HCT116 (cell line): Measurements from ENCODE around the gene MAPKAP1. TPM values are rescaled to one million over a fixed set of nuclear protein-coding genes. Genes with fewer than 3 reads are reported as not detected.

Experiments
- ATAC-seq: fragments of 200-7000 bp; cut with Tn5 transposase; 2 replicates; pipeline ENCODE4 v1.9.1; 2020; ENCODE audit warnings: mild to moderate bottlenecking, moderate library complexity
- BruUV-seq: library from RNA; stranded (reverse); fragments of 400-500 nt; replicated peaks from 2 replicates; lab custom pipeline; 2021; lab: Mats Ljungman, UMichigan
- CTCF ChIA-PET: fragments of 300-600 bp; sonication (Branson Sonifier 250); formaldehyde crosslinking; loops from one replicate; lab custom pipeline; 2021; ENCODE audit warnings: antibody characterized with exemption; lab: Charles Lee
- POLR2A ChIA-PET: fragments of 300-600, 350-600 bp; sonication (Branson Sonifier 250); formaldehyde crosslinking; loops from one replicate; lab custom pipeline; 2021; ENCODE audit warnings: antibody characterized with exemption; lab: Charles Lee
- RAD21 ChIA-PET, 2 experiments: fragments of 300-600 bp; sonication (Branson Sonifier 250); formaldehyde crosslinking; loops; one replicate each; lab custom pipeline; 2023; ENCODE audit warnings: low total read pairs in 2 of 2; ENCODE audit not compliant: uncharacterized antibody in 2 of 2, unreplicated experiment in 2 of 2, low non-redundant PET in 1 of 2; lab: Charles Lee
- DNase-seq: peaks from one replicate; pipeline ENCODE4 v3.0.0-alpha.2; 2010; ENCODE audit warnings: low read depth, low spot score
- H2AFZ ChIP-seq: fragments of 200-600 bp; shearing (Covaris generic), sonication (generic); 2 replicates; pipeline ENCODE4 v1.6.1; 2017; ENCODE audit warnings: low read depth, mixed run types, mixed read lengths, antibody characterized with exemption, low read length; ENCODE audit not compliant: poor library complexity, severe bottlenecking
- H3K27ac ChIP-seq: 2 replicates; pipeline ENCODE4 v1.5.1; 2012; ENCODE audit warnings: low read depth, low read length
- H3K27me3 ChIP-seq: fragments of 200-600 bp; sonication (generic); 2 replicates; pipeline ENCODE4 v1.6.1; 2016; ENCODE audit warnings: mixed run types, low read length, mixed read lengths; ENCODE audit not compliant: insufficient read depth
- H3K36me3 ChIP-seq, 2 experiments: fragments of 200-500 bp in 1 of 2; fragments of 200-600 bp in 1 of 2; sonication (Bioruptor generic) in 1 of 2; sonication (generic) in 1 of 2; 2 replicates each; pipeline versions ENCODE4 v1.5.1 to v1.6.1; 2014 to 2016; ENCODE audit warnings: low read length in 2 of 2, inconsistent platforms in 1 of 2, mixed read lengths in 1 of 2, mixed run types in 1 of 2; ENCODE audit not compliant: insufficient read depth in 2 of 2, control insufficient read depth in 1 of 2
- H3K4me1 ChIP-seq, 2 experiments: fragments of 200-600 bp in 1 of 2; sonication (generic) in 1 of 2; 2 replicates each; pipeline versions ENCODE4 v1.5.1 to v1.6.1; 2012 to 2017; ENCODE audit warnings: low read length in 2 of 2, inconsistent platforms in 1 of 2, mild to moderate bottlenecking in 1 of 2, mixed read lengths in 1 of 2, mixed run types in 1 of 2, moderate library complexity in 1 of 2; ENCODE audit not compliant: insufficient read depth in 2 of 2, control insufficient read depth in 1 of 2
- H3K4me2 ChIP-seq: fragments of 200-600 bp; sonication (generic); 2 replicates; pipeline ENCODE4 v1.6.1; 2017; ENCODE audit warnings: mixed run types, low read length, mixed read lengths
- H3K4me3 ChIP-seq, 2 experiments: fragments of 200-600 bp in 1 of 2; sonication (generic) in 1 of 2; replicated peaks in 1 of 2; 2 replicates each; pipeline ENCODE4 v1.5.1; 2011 to 2016; ENCODE audit warnings: low read length in 2 of 2, control low read depth in 1 of 2, low read depth in 1 of 2, mild to moderate bottlenecking in 1 of 2, mixed read lengths in 1 of 2, mixed run types in 1 of 2
- H3K79me2 ChIP-seq: fragments of 200-600 bp; sonication (generic); 2 replicates; pipeline ENCODE4 v1.6.1; 2017; ENCODE audit warnings: mild to moderate bottlenecking, mixed run types, low read length, moderate library complexity, mixed read lengths; ENCODE audit not compliant: insufficient read depth
- H3K9ac ChIP-seq: fragments of 200-600 bp; sonication (generic); 2 replicates; pipeline ENCODE4 v1.6.1; 2016; ENCODE audit warnings: low read length, mixed read lengths
- H3K9me2 ChIP-seq: fragments of 200-600 bp; sonication (generic), shearing (Covaris generic); 2 replicates; pipeline ENCODE4 v1.6.1; 2017; ENCODE audit warnings: mixed run types, mild to moderate bottlenecking, moderate library complexity; ENCODE audit not compliant: insufficient read depth
- H3K9me3 ChIP-seq, 2 experiments: fragments of 200-500 bp in 1 of 2; fragments of 200-600 bp in 1 of 2; sonication (Bioruptor generic) in 1 of 2; sonication (generic) in 1 of 2; 2 replicates each; pipeline ENCODE4 v1.6.1; 2014 to 2017; ENCODE audit warnings: low read length in 2 of 2, mixed read lengths in 2 of 2, inconsistent platforms in 1 of 2, low read depth in 1 of 2, mild to moderate bottlenecking in 1 of 2, mixed run types in 1 of 2, moderate library complexity in 1 of 2; ENCODE audit not compliant: control insufficient read depth in 1 of 2, insufficient read depth in 1 of 2
- H4K20me1 ChIP-seq: fragments of 200-600 bp; sonication (generic), shearing (Covaris generic); 2 replicates; pipeline ENCODE4 v1.6.1; 2017; ENCODE audit warnings: mixed run types, mild to moderate bottlenecking, moderate library complexity; ENCODE audit not compliant: insufficient read depth
- CBX3 ChIP-seq: IDR thresholded peaks from 2 replicates; pipeline ENCODE4 v1.6.1; 2012; ENCODE audit warnings: low read depth
- CEBPB ChIP-seq: IDR thresholded peaks from 2 replicates; pipeline ENCODE4 v1.6.1; 2012; ENCODE audit warnings: low read depth
- EGR1 ChIP-seq: IDR thresholded peaks from 2 replicates; pipeline ENCODE4 v1.6.1; 2012; ENCODE audit warnings: low read depth
- ELF1 ChIP-seq: IDR thresholded peaks from 2 replicates; pipeline ENCODE4 v1.6.1; 2012; ENCODE audit warnings: low read depth, borderline replicate concordance
- EZH2 ChIP-seq: fragments of 200-600 bp; sonication (generic); IDR thresholded peaks from 2 replicates; pipeline ENCODE4 v1.6.1; 2017; ENCODE audit warnings: antibody characterized with exemption, mixed run types
- EZH2phosphoT487 ChIP-seq: fragments of 200-600 bp; IDR thresholded peaks from 2 replicates; pipeline ENCODE4 v1.6.1; 2018; ENCODE audit warnings: antibody characterized with exemption, borderline replicate concordance
- FOSL1 ChIP-seq: IDR thresholded peaks from 2 replicates; pipeline ENCODE4 v1.6.1; 2012; ENCODE audit warnings: low read depth
- JUND ChIP-seq: IDR thresholded peaks from 2 replicates; pipeline ENCODE4 v1.6.1; 2012
- POLR2A ChIP-seq: IDR thresholded peaks from 2 replicates; pipeline ENCODE4 v1.7.0; 2011; ENCODE audit warnings: borderline replicate concordance; ENCODE audit not compliant: insufficient read depth, insufficient read length; ENCODE audit errors: extremely low read depth
- POLR2AphosphoS5 ChIP-seq: IDR thresholded peaks from 2 replicates; pipeline ENCODE4 v1.6.1; 2011; ENCODE audit warnings: mild to moderate bottlenecking, low read depth, low read length, moderate library complexity
- REST ChIP-seq: IDR thresholded peaks from 2 replicates; pipeline ENCODE4 v1.6.1; 2012; ENCODE audit warnings: low read depth
- SIN3A ChIP-seq: IDR thresholded peaks from 2 replicates; pipeline ENCODE4 v1.6.1; 2012; ENCODE audit warnings: low read depth
- SP1 ChIP-seq: IDR thresholded peaks from 2 replicates; pipeline ENCODE4 v1.6.1; 2012; ENCODE audit warnings: low read depth
- SRF ChIP-seq: IDR thresholded peaks from 2 replicates; pipeline ENCODE4 v1.6.1; 2012; ENCODE audit warnings: low read depth
- TCF7L2 ChIP-seq: IDR thresholded peaks from 2 replicates; pipeline ENCODE4 v1.7.0; 2011; ENCODE audit warnings: borderline replicate concordance, inconsistent platforms; ENCODE audit not compliant: insufficient read depth, insufficient read length; ENCODE audit errors: extremely low read depth
- ZBTB33 ChIP-seq: IDR thresholded peaks from 2 replicates; pipeline ENCODE4 v1.6.1; 2011; ENCODE audit warnings: mild to moderate bottlenecking, low read length, moderate library complexity; ENCODE audit not compliant: insufficient replicate concordance; ENCODE audit errors: extremely low read depth
- ZFX ChIP-seq: fragments of 450-650 bp; IDR thresholded peaks from 2 replicates; pipeline ENCODE4 v1.6.1; 2017
- ZNF274 ChIP-seq: fragments of 200-500 bp; sonication (Bioruptor generic); IDR thresholded peaks from 2 replicates; pipeline ENCODE4 v1.6.1; 2014; ENCODE audit warnings: mild to moderate bottlenecking, low read depth, low read length, inconsistent platforms
- intact Hi-C: fragments of 100-400 bp; cut with micrococcal nuclease; formaldehyde crosslinking; loops from 2 replicates; pipeline ENCODE4 v1.10.0; 2022
- total RNA-seq: library from RNA; stranded (reverse); gene quantifications from one replicate; pipeline ENCODE4 v1.2.1, GENCODE V29; 2021; ENCODE audit not compliant: unreplicated experiment
- TF ChIP-seq, protein P1 (sequence below), 3 experiments: fragments of 200-600 bp in 1 of 3; sonication (generic) in 1 of 3; IDR thresholded peaks in 2 of 3; conservative IDR thresholded peaks in 1 of 3; 2 replicates each; pipeline ENCODE4 v1.5.1; 2012 to 2017; ENCODE audit warnings: low read depth in 2 of 3, low read length in 2 of 3, antibody characterized with exemption in 1 of 3, borderline replicate concordance in 1 of 3, control low read depth in 1 of 3, mild to moderate bottlenecking in 1 of 3, mixed read lengths in 1 of 3, mixed run types in 1 of 3, moderate library complexity in 1 of 3; ENCODE audit not compliant: insufficient read depth in 1 of 3
- TF ChIP-seq, protein P2 (sequence below): IDR thresholded peaks from 2 replicates; pipeline ENCODE4 v1.6.1; 2012

Gene MAPKAP1
- total RNA-seq, 1 experiment from 2014 or later = 72.5 TPM

DNA sequence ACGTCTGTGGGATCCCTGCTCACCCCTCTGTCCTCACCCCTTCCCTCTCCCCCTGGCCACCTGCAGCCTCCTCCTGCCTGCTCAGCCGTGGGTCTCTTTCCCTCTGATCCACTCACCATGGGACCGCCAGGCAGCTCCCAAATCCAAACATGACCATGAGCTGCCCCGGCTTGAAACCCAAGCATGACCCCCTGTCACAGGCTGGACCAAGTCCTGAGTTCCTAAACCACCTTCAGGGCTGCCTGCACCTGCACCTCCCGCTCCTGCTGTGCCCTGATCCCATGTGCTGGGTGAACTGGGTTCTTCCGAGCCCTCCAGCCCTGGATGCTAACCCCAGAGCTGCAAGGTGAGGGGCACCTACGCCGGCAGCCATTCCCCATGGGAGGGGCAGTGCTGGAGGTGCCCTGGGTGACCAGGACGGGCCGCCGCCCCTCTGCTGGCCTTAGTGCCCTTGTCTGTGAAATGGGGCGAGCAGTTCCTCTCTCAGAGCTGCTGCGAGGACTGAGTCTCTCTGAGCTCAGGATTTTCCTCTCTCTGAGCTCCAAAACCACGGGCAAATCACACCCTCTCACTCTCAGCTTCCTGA, 295.7 kb downstream of the MAPKAP1 start:
- peaks cover 16 to 49% of the 10 kb centered on the region in 2 experiments for H3K4me1 ChIP-seq
- TF ChIP-seq ELF1 = no peak
- no peak for TF ChIP-seq SIN3A
- no peak for TF ChIP-seq CEBPB
- TF ChIP-seq ZNF274 = no peak
- TF ChIP-seq POLR2AphosphoS5 = no peak
- no peak for TF ChIP-seq ZFX
- TF ChIP-seq FOSL1 = no peak
- no peak for TF ChIP-seq SP1
- no peak for TF ChIP-seq EZH2
- TF ChIP-seq POLR2A = no peak
- TF ChIP-seq CBX3 = no peak
- TF ChIP-seq JUND = no peak
- TF ChIP-seq REST = no peak
- TF ChIP-seq, protein P1, sequence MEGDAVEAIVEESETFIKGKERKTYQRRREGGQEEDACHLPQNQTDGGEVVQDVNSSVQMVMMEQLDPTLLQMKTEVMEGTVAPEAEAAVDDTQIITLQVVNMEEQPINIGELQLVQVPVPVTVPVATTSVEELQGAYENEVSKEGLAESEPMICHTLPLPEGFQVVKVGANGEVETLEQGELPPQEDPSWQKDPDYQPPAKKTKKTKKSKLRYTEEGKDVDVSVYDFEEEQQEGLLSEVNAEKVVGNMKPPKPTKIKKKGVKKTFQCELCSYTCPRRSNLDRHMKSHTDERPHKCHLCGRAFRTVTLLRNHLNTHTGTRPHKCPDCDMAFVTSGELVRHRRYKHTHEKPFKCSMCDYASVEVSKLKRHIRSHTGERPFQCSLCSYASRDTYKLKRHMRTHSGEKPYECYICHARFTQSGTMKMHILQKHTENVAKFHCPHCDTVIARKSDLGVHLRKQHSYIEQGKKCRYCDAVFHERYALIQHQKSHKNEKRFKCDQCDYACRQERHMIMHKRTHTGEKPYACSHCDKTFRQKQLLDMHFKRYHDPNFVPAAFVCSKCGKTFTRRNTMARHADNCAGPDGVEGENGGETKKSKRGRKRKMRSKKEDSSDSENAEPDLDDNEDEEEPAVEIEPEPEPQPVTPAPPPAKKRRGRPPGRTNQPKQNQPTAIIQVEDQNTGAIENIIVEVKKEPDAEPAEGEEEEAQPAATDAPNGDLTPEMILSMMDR (IDR thresholded peaks at IDR 0.05 in 2 of 3, conservative IDR thresholded peaks at IDR 0.05 in 1 of 3; ENCODE audit: borderline replicate concordance in 1 of 3, insufficient read depth in 1 of 3, low read depth in 2 of 3, low read length in 2 of 3) = no peak
- TF ChIP-seq ZBTB33 = no peak
- no peak for TF ChIP-seq EZH2phosphoT487
- TF ChIP-seq SRF = no peak
- no peak for TF ChIP-seq EGR1
- no peak for TF ChIP-seq TCF7L2
- TF ChIP-seq, protein P2, sequence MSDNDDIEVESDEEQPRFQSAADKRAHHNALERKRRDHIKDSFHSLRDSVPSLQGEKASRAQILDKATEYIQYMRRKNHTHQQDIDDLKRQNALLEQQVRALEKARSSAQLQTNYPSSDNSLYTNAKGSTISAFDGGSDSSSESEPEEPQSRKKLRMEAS = no peak
- no peaks in the 10 kb centered on the region for H3K9me3 ChIP-seq
- H3K4me2 ChIP-seq = peak overlapping the region; percentile 92
- ChIA-PET RAD21 (interaction anchor here in 1 of 2 experiments (0.9 kb wide), 1 partner anchor 987 kb away, joined by 3 read pairs; no protein-coding TSS in a partner anchor), POLR2A (interaction anchor here (2.8 kb wide), 1 partner anchor 11 kb away, joined by 12 read pairs; no protein-coding TSS in a partner anchor), CTCF (interaction anchor here (1.0 kb wide), 1 partner anchor 1080 kb away, joined by 3 read pairs; no protein-coding TSS in a partner anchor)
- intact Hi-C loops = no loop called here
- no peaks in the 10 kb centered on the region for H3K27me3 ChIP-seq
- ATAC-seq (no peak), DNase-seq (no peak)
- H3K4me3 ChIP-seq = peak overlapping the region; percentile 79 to 81
- H2AFZ ChIP-seq = no peak overlapping the region
- H3K9ac ChIP-seq = peak overlapping the region; percentile 83
- no peaks in the 10 kb centered on the region for H3K36me3 ChIP-seq
- H3K27ac ChIP-seq = peak overlapping the region; percentile 82; the same call in 1 of the 2 replicates
- no peaks in the 10 kb centered on the region for H3K9me2 ChIP-seq
- H3K79me2 ChIP-seq = no peaks in the 10 kb centered on the region; the same call in 1 of the 2 replicates
- H4K20me1 ChIP-seq = no peaks in the 10 kb centered on the region
- BruUV-seq = no TSS peak
